ENCODE measurements around the gene VWA8. TPM values are rescaled to one million over a fixed set of nuclear protein-coding genes. Genes with fewer than 3 reads are reported as not detected.
"Not testable (repeated sequence)": the region's sequence is repeated elsewhere in the genome, so short reads cannot be mapped to it uniquely, and the experiment has no call there.

VWA8 gene
- total and polyA plus RNA-seq, 2 of the 8 experiments (the other 6 are each of a cell fraction or from before 2014, with no cell fraction given) = 5.9 to 19.6 TPM

DNA sequence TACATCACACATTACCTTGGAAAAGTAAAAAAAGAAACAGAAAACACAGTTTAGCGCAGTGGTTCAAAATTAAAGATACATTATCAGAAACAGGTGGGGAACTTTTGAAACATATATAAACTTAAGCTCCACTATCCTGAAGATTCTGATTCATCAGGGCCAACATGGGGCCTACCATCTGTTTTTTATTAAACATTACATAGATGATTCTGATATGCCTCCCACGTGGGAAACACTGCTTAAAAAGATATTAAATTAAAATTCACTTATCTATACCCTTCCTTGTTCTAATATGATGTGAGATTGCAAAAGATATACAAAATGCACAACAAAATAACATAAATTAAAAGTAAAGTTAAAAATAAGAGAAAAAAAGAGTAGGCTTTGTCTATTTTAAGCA is 125.0 kb downstream of the VWA8 start (continued):
- no peak for TF ChIP-seq EGR1 (IDR thresholded peaks at IDR 0.05; ENCODE audit: borderline replicate concordance, low read depth, low read length)
- TF ChIP-seq BRCA1 (IDR thresholded peaks at IDR 0.05; ENCODE audit: low read depth, low read length) = no peak
- TF ChIP-seq TBP (IDR thresholded peaks at IDR 0.05; ENCODE audit: low read depth, low read length) = no peak

- H3K9me3 ChIP-seq (ENCODE audit: insufficient read depth in 2 of 2, low read depth in 1 of 2, low read length in 1 of 2); H3K4me2 ChIP-seq (ENCODE audit: insufficient read depth in 1 of 2, low read depth in 2 of 2, low read length in 2 of 2); DNase-seq (ENCODE audit: low read depth in 1 of 2, low spot score in 2 of 2); H3K14ac ChIP-seq (ENCODE audit: insufficient read length); H3K79me1 ChIP-seq (ENCODE audit: low read depth, low read length); H3K4ac ChIP-seq (replicated peaks; ENCODE audit: insufficient read length, low read depth, low read length); H3K27ac ChIP-seq (ENCODE audit: low read depth, low read length); FAIRE-seq; H2BK120ac ChIP-seq (replicated peaks; ENCODE audit: low read depth, low read length); H2BK5ac ChIP-seq (ENCODE audit: low read depth, low read length); H4K91ac ChIP-seq (replicated peaks; ENCODE audit: insufficient read length, low read length); H2BK15ac ChIP-seq (ENCODE audit: low read length); H3K56ac ChIP-seq (replicated peaks; ENCODE audit: insufficient read length, low read depth, low read length); H3K18ac ChIP-seq (ENCODE audit: extremely low read depth, low read length); H3K23me2 ChIP-seq (ENCODE audit: low read depth, low read length); POLR2A ChIA-PET (ENCODE audit: partially characterized antibody); H3K4me1 ChIP-seq (replicated peaks in 1 of 4; ENCODE audit: control insufficient read depth in 3 of 4, insufficient read depth in 4 of 4, low read length in 3 of 4); CTCF ChIA-PET (ENCODE audit: partially characterized antibody); H2BK12ac ChIP-seq (ENCODE audit: low read depth, low read length); H3K79me2 ChIP-seq (ENCODE audit: control insufficient read depth in 1 of 2, insufficient read depth in 2 of 2, low read length in 2 of 2); H3K4me3 ChIP-seq (ENCODE audit: extremely low read depth in 1 of 4, insufficient read depth in 2 of 4, low read depth in 3 of 4, low read length in 4 of 4); H2AFZ ChIP-seq (ENCODE audit: low read length); H2AK5ac ChIP-seq (ENCODE audit: low read depth, low read length); H3K36me3 ChIP-seq (ENCODE audit: control insufficient read depth in 2 of 4, insufficient read depth in 4 of 4, low read length in 3 of 4); H4K5ac ChIP-seq (ENCODE audit: insufficient read length, low read depth, low read length); H4K20me1 ChIP-seq (replicated peaks in 1 of 2; ENCODE audit: control insufficient read depth in 1 of 2, insufficient read depth in 2 of 2, low read length in 2 of 2); H2BK20ac ChIP-seq (ENCODE audit: low read length); H4K8ac ChIP-seq (ENCODE audit: extremely low read depth, insufficient read depth, low read length); H3K23ac ChIP-seq (ENCODE audit: insufficient read length); H3K27me3 ChIP-seq (replicated peaks in 1 of 4; ENCODE audit: control insufficient read depth in 3 of 4, extremely low read depth in 1 of 4, insufficient read depth in 3 of 4, low read length in 3 of 4); H3K9ac ChIP-seq (replicated peaks in 1 of 4; ENCODE audit: extremely low read depth in 1 of 4, low read depth in 3 of 4, low read length in 3 of 4): not testable (repeated sequence)
- whole genome bisulfite sequencing, 2 experiments (ENCODE audit: extremely low coverage in 1 of 2, insufficient coverage in 1 of 2, insufficient read length in 1 of 2, insufficient replicate concordance in 2 of 2, low coverage in 1 of 2, low lambda C conversion rate in 2 of 2, missing lambda C conversion rate in 1 of 2) = 83% methylated on average over 3 of the region's 3 CpGs; no CpG with 5 or more reads in 1 of the 2 experiments
These were observed 126.2 kb downstream of the VWA8 start for GRCh38 chr13:41834697-41835096.
